GM18508 (cell line): Measurements from ENCODE around the gene CASP2.
"Not testable (repeated sequence)": the region's sequence is repeated elsewhere in the genome, so short reads cannot be mapped to it uniquely, and the experiment has no call there.

Experiments used
- ATAC-seq: cut with Tn5 transposase; IDR thresholded peaks from one replicate; pipeline ENCODE4 v1.9.1; 2021; ENCODE audit warnings: moderate number of reproducible peaks; ENCODE audit not compliant: insufficient read depth, unreplicated experiment

The CASP2 gene

GRCh38 chr7:143263266-143264195, 24.6 kb upstream of the CASP2 start, which contains the start of gene GSTK1:
TSS of gene GSTK1 (plus strand) at chr7:143263441. CDS start at chr7:143263514, 73 bp downstream.
- ATAC-seq, result peak; percentile 91

- ATAC-seq, result not testable (repeated sequence)
Measured at GRCh38 chr7:143264196-143264568, 24.0 kb upstream of the CASP2 start.

- ATAC-seq, result no peak
Measured at GRCh38 chr7:143265017-143265693, 23.0 kb upstream of the CASP2 start.

DNA sequence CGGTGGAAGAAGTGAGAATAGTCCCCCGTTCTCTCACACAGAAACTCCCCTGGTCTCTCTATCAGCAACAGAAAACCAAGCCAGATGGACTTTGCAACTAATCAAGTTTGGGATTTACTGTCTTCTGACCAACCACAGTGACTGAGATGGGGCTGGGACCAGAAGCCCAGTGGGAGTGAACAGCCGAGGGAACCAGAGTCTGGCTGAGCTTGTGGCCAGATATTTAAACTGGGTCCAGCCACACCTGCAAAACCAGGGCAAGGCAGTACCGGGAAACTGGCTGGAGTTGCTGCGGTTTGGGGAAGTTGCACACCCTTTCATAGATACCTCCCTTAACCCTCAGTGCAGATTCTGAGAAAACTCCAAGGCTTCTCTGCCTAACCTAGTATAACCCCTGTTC, 18.9 kb upstream of the CASP2 start:
- no peak for ATAC-seq

DNA sequence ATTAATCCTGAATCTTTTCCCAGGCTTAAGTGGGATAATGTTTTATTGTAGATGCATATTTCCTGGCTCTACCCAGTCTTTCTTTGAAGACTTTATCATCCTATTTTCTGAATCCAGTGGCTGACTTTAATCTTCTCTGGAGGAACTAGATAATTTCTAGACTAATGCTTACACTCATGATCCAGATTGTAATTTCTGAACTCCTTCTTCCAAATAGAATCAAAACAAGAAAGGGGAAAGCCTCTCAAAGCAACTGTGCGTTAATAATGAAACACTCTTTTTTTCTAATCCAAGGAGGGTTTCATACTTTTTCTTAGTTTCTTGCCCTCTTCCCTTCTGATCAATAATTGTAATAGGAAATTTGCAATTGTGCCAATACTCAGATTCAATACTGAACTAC, 16.9 kb upstream of the CASP2 start:
- ATAC-seq, result no peak

DNA sequence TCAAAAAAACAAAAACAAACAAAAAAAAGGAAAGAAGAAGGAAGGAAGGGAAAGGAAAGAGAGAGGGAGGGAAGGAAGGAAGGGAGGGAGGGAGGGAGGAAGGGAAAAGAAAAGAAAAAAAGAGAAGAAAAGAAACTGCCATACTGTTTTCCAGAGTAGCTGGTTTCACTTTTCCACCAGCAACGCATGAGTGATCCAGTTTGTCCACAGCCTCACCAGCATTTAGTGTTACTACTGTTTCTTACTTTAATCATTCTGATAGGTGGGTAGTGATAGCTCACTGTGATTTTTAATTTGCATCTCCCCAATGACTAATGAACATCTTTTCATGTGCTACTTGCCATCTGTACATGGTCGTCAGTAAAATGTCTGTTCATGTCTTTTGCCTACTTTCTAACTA, 15.3 kb upstream of the CASP2 start:
- no peak for ATAC-seq

GRCh38 chr7:143279186-143280098, 8.7 kb upstream of the CASP2 start:
- ATAC-seq, result no peak

GRCh38 chr7:143280160-143280559, 8.0 kb upstream of the CASP2 start:
- no peak for ATAC-seq

GRCh38 chr7:143280566-143280965, 7.6 kb upstream of the CASP2 start:
- no peak for ATAC-seq

GRCh38 chr7:143281529-143281928, 6.6 kb upstream of the CASP2 start:
- ATAC-seq, result no peak

DNA sequence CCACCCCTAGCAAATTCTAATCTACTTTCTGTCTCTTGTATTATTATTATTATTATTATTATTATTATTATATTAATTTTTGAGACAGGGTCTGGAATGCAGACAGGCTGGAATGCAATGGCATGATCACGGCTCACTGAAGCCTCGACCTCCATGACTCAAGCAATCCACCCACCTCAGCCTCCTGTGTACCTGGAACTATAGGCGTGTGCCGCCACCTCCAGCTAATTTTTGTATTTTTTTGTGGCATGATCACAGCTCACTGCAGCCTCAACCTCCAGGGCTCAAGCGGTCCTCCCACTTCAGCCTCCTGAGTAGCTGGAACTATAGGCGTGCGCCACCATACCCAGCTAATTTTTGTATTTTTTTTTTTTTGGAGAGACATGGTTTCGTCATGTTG, 6.0 kb upstream of the CASP2 start:
- no peak for ATAC-seq

- ATAC-seq, result no peak
Measured at GRCh38 chr7:143283381-143283780, 4.8 kb upstream of the CASP2 start.

DNA sequence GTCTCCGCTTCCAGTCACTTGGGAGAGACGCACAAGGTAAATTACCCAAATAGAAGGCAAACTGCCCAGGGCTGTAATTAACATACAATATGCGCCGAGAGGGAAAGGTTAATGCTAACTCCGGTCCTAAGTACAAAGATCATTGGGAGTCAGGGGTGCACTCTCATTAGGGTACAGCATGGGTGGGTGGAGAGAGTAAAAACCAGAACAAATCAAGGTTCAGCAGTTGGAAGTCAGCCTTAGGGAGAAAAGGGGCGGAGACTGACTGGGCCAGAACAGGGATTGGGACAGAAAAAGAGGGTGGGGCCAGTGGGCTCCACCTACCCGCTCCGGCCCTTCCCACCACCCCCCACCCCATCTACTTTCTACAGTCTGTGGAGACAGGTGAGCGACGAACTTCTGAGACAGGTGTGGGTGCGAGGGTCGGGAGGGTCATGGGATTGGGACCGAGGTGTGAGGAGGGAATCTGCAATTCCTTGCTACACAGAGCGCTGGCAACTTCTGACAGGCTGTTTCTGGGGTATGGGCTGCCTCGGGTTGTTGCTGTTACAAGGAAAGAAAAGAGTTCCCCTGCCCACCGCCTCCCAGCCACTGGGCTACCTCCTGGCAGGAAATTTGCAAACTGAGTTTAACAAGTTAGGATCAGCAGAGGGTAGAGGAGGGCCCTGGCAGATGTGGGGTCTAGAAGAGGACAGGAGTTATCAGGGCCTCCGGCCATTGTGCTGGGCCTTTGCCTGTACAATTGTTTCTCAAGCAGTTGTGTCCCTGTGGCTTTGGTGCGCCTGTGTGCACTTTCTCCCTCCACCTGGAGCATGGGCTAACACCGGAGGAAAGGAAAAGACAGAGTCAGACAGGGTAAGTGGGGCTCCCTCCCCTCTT, 3.3 kb upstream of the CASP2 start, which contains the start of gene TMEM139:
TMEM139 (plus strand) TSS at position 368 of the 879 bp plus-strand sequence. CDS start 1,000 bp downstream, outside the sequence.
- ATAC-seq, result no peak

- no peak for ATAC-seq
Measured at GRCh38 chr7:143285470-143285778, 2.7 kb upstream of the CASP2 start.

- no peak for ATAC-seq
Measured at GRCh38 chr7:143285806-143286521, 2.2 kb upstream of the CASP2 start.

- ATAC-seq, result no peak
Measured at GRCh38 chr7:143286522-143286890, 1.6 kb upstream of the CASP2 start.

GRCh38 chr7:143287339-143287934, 714 bp upstream of the CASP2 start:
- no peak for ATAC-seq

DNA sequence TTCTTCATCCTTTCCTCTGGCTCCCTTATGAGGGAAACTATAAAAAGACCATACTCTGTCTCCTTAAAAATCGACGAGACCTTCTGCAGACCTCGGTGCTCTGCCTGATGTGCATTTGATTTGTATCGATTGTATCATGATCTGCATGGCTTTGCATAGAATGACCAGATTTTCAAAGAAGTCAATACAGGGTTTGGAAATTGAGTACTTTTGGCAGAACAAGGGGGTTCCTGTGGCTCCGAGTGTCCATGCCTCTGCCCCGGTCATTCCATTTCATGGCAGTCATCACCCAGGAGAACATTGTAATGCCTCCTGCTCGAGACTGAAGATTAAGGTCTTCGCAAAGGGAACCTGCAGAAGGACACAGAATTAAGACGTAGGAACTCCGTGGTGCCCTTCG, 685 bp downstream of the CASP2 start:
- no peak for ATAC-seq

- no peak for ATAC-seq
Measured at GRCh38 chr7:143289421-143289820, 1.3 kb downstream of the CASP2 start.
